Measurements from ENCODE around the gene CMIP. TPM values are rescaled to one million over a fixed set of nuclear protein-coding genes. Genes with fewer than 3 reads are reported as not detected.

CMIP gene
- total RNA-seq, 1 donor from 2014 or later = 18.8 TPM

DNA sequence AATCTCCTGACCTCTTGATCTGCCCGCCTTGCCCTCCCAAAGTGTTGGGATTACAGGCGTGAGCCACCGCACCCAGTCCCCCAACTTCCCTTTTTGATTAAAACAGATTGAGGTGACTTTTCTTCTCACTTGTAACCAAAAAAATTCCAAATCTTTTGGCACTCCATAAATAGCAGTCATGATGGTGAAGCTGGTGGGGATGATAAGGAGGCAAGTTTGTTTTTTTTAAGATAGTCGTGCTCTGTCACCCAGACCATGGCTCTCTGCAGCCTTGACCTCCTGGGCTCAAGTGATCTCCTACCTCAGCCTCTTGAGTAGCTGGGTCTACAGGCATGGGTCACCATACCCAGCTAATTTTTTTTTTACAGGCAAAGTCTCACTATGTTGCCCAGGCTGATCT lies 299.8 kb downstream of the CMIP start:
- no peak for FAIRE-seq
- DNase-seq (ENCODE audit: low spot score in 2 of 2) = no peak

DNA sequence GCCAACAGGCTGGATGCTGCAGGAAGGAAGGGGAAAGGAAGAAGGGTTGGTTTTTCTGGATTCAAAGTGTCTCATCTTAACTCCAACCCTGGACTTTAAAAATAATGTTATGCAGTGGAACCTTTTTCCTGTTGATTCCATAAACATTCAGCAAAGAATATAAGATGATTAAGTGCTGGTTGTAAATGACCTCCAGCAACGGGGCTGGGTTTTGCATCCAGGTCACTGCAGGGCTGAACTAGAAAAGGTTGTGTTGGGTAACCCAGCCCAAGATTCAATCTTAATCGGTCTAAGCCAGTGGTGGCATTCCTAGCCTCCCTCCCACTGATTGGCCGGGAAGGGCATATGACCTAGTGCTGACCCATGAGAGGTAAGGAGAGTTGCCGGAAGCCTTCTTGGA lies 300.3 kb downstream of the CMIP start:
- DNase-seq (ENCODE audit: low spot score in 2 of 2) (no peak), FAIRE-seq (no peak)

DNA sequence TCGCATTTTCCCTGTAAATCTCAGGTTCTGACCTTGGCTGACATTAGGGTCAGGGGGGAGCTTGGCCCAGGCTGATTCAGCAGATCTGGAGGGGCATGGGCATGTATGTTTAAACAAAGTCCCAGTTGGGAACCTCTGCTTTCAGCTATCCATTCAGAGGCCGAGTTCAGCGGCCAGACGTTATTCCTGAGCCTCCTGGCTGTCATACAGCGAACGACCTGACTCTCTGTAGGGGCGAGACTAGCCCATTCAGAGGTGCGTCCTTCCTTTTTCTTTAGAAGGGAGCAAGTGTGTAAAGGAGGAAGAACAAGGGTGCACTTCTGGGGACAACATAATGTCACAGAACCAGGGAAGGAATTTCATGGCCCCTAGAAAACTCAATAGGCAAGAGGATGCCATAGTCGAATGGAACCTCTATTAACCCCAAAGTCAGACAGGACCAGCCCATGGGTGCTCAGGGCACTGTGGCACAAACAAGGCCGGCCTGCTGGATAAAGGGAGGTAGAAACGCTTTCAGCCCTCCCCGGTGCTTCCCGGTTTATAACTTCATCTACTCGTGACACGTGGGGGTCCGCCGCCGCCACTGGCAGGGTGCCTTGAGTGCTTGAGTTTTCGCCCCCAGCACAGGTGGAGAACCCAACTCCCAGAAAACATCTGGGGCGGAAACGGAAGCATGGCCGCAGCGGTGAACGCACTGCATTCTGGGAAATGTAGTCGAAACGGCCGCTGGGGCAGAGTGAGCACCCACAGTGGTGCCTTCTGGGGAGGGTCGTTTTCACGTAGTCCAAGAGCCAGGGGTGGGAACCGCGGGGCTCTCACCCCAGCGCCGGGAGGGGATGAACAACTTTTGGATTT lies 301.3 kb downstream of the CMIP start:
- FAIRE-seq = no peak

DNA sequence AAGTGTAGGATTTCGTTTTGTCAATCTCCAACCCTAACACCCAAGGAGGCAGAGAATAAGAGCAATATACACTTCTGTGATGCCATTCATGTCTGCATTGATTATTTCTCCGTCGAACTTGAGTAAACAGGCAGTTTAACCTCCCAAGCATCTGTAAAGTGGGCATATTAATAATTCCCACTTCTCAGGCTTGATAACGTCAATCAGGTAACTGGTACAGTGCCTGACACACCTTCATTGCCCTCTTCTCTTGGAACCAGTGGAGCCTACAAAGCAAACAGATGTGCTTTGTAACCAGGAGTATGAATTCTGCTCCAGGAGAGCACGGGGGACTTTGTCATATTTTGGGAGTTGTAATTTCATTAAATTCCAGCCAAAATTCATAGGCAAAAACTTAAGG lies 302.0 kb downstream of the CMIP start:
- DNase-seq (ENCODE audit: low spot score in 2 of 2) (no peak), FAIRE-seq (no peak)

More for the DNA sequence above, 301.3 kb downstream of the CMIP start:
- DNase-seq (ENCODE audit: low spot score in 2 of 2) = peak; percentile 43 to 71

DNA sequence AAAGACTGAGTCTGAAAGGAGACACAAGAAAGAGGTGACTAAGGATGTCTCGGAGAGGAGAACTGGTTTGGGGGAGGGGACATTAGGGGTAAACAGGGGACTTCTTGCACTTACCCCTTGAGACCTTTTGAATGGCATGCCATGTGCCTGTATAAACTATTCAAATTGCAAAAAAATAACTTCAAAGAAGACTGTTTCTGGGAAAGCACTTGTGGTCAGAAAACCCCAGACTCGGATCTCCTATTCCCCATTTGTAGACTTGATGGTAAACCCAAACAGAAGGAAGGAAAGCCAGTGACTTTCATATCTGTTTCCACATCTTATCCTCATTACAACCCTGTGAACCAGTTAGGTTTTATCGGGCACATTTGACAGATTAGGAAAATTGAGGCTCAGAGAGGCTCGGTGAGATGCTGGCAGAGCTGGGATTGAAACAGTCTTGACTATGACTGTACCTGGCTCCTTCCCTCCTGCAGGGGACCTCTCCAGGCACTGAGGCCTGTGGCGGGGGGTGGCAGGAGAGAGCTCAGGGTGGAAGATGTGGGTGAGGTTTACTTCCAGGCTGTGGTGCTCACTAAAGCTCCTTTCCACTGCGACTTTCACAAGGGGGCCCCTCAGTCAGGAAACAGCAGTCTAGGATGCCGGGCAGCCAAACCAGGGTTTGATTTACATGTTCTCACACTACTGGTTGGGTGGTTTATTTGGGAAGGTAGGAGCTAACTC lies 304.0 kb downstream of the CMIP start:
- FAIRE-seq = no peak

DNA sequence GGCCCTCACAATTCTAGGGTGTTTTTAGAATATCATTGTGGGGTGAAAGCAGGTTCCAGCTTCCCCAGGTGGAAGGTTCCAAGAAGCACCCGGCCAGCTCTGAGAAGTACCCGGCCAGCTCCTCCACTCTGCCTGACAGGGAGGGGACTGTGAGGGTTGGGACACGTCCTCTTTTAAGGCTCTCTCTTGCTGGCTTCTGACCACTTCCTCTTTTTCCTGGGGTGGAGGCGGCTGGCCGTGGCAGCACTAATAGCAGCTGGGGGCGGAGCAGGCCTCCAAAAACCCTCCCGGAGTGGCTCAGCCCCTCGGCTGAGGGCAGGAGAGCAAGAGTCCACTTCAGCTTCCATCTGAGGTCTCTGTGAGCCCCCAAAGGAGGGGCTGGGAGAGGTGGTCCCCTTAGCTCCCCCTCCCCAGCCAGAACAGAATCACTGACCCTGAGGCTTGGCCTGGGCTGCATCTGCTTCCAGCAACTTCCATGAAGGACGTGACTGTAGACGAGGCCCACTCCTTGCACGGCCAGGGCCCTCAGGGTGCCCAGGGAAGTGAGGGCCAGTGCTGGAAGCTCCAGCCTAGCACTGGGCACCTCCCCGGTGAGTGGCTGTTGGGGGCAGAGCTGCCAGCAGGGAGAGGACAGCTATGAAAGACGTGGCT lies 307.7 kb downstream of the CMIP start:
- DNase-seq (ENCODE audit: low spot score in 2 of 2) = no peak

More for the DNA sequence above, 304.0 kb downstream of the CMIP start:
- no peak for DNase-seq (ENCODE audit: low spot score in 2 of 2)

DNA sequence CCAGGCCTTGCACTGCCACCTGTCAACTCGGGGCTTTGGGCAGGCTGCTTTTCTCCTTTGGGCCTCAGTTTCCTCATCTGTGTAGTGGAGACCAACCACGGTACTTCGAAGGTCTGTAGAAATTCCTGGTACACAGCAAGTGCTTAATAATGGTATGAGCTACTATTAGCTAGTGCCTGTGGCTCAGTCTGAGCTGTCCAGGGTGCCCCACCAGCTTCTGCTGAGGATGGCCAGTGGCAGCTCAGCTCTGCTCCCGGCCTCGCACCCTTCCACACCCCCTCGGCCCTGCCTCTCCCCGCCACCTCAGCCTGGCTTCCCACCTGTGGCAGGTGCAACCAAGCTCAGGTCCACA lies 308.2 kb downstream of the CMIP start:
- no peak for FAIRE-seq
- no peak for DNase-seq (ENCODE audit: low spot score in 2 of 2)

More for the DNA sequence above, 307.7 kb downstream of the CMIP start:
- no peak for FAIRE-seq

DNA sequence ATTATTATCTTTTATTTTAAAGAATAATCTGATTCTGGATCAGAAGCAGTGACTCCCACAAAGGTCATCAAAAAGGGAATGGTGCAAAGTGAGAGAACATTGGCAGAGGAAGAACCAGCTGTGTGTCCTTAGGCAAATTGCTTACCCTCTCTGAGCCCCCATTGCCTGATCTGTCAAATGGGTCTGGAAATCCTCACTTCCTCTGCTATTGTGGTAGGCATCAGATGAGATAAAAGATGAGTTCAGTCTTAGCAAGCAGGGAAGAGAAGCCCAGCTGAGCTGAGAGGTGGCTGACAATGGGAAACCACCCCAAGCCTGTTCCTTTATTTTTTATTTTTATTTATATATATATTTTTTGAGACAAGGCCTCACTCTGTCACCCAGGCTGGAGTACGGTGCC lies 310.2 kb downstream of the CMIP start:
- DNase-seq (ENCODE audit: low spot score in 2 of 2) (no peak), FAIRE-seq (no peak)

DNA sequence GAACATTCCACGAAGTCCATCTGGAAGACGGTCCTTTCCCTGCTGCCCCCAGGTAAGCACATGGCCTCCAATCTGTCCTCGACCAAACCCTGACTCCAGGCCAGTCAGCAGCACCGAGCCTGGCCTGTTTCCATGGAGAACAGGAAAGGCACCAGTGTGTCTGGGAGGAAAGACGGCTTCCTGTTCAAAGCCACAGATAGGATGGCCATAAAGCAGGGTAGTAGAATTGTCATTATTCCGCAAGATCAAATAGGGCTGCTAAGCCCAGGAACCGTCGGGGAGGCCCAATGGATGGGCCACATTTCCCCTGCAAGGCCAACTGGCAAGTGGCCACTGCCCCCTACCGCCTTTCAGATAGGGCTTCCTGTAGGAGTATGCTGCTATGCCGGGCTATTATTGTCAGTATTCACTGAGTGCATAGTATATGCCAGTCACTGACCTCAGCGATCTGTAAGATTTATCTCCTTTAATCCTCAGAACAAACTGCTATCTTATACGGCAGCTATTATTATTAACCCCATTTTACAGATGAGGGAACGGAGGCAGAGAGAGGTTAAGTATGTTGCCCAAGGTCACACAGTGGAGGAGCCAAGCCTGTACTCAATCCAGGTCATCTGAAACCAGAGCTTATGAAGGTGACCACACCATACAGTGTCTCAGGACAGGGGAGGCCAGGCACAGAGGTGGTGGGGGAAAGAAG lies 311.5 kb downstream of the CMIP start:
- DNase-seq (ENCODE audit: low spot score in 2 of 2) (no peak), FAIRE-seq (no peak)

DNA sequence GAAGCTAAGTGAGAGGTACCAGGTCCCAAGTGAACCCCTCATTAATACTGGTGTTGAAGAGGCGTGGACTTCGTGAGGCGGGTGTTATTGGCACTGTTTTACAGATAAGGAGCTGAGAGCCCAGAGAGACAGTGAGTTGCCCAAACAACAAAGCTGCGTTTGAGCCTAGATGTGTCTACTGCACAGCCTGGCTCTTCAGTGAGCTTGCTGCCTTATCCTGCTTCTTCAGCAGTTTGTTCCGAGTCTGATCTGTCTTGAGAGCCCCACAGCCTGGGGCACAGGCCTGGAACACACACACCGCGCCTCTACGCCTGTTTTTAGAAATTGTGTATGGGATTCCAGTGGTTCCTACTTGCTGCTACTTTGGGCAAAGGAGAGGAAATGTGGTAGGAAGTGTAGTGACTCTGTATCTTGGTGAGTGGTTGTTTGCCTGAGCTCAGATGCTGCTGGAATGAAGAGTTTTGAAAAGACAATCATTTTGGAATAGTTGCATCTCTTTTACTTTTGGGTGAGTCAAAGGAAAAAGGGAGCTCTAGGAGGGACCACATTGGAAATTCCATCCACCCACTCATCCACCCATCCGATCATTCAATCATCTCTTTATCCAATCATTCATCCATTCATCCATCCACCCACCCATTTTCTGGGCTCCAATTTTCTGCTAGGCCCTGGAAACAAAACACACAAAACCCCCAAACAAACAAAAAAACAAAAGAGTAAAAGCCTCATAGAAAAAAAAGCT lies 312.2 kb downstream of the CMIP start:
- no peak for DNase-seq (ENCODE audit: low spot score in 2 of 2)
- no peak for FAIRE-seq

DNA sequence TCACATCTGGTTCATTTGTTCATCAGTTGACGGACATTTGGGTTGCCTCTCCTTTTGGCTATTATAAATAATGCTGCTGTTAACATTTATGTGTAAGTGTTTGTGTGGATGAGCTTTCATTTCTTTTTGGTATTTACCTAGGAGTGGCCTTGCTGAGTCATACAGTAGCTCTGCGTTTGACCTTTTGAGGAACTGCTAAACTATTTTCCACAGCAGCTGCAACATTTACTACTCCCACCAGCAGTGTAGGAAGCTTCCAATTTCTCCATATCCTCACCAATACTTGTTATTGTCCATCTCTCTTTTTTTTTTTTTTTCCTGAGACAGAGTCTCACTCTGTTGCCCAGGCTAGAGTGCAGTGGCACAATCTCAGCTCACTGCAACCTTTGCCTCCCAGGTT lies 313.8 kb downstream of the CMIP start:
- no peak for FAIRE-seq

More for the DNA sequence above, 313.8 kb downstream of the CMIP start:
- DNase-seq (ENCODE audit: low spot score in 2 of 2) = no peak

Small RNAs within 50 kb of the gene (small RNA-seq; reads per million reads assigned to genes)
- gene MIR6504 (not detected), gene MIR7854 (0.20 reads per million)

Other genes starting within 250 kb of the CMIP start
- under 0.01 TPM for gene BCO1, start 206.1 kb upstream of the CMIP start, total RNA-seq
- gene GAN, start 129.8 kb upstream of the CMIP start, total RNA-seq = 22.8 TPM